ENCODE results near the gene MIB2.

DNA sequence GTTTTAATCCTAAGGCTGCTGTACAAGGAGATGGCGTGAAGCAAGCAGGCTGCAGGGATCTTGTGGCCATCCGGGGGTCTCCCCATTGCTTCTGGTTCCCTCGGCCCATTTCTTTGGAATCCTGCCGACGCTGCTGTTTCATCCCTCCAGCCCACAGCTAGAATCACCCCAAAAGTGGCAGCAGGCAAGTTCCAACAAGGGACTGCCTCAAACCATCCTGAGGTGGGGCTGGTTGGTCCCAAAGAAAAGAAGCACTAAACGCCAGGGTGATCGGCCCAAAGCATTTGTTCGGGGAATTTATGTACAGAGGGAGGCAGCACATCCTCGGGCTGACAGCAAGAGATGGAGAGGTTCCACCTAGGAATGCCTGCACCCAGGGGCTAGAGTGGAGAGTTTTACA is 4.5 kb upstream of the MIB2 start:
- TF ChIP-seq POLR2AphosphoS5 (IDR thresholded peaks at IDR 0.05; ENCODE audit: low read depth, low read length) = no peak
- no peak for TF ChIP-seq POLR2A (IDR thresholded peaks at IDR 0.05; ENCODE audit: low read depth, low read length)

Measured in GM12891 (cell line).